Measurements from ENCODE around the gene XPNPEP1.

XPNPEP1 gene

GRCh38 chr10:109892117-109892516, 31.2 kb downstream of the XPNPEP1 start:
- DNase-seq, result no peak

GRCh38 chr10:109891105-109891504, 32.2 kb downstream of the XPNPEP1 start:
- no peak for DNase-seq

DNA sequence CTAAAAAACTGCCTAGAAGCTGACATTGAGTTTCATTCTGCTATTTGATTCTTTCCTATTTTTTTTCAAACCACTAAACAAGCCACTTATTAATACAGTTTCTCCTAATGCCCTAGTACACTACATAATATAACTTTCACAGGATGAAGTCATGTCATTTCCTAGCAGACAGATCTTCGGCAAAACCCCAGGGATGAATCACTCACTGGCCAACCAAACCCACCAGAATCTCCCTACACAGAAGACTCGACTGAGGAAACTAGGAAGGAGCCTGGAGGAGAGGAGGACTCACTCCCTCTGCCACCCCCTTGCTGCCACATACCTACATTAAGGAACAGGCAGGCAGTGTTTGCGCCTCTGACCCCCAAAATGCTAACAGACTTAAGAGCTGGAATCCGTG, 33.4 kb downstream of the XPNPEP1 start:
- no peak for DNase-seq

DNA sequence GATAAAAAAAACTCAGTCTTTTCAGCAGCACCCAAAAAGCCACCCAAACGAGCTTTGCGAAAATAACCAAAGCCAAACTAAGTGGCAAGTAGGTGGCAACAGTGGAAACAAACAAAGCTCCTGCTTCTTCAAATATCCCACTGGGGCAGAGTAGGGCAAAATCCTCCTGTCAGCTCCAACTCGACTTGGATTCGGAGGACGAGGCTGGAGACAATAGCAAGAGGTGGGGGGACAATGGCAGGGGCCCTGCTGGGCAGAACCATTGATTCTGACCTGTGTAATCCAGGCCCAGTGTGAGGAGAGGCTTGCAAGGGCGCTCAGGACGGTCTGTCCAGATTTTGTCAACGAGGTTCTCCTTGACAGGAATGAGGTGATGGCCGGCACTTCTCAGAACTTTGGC, 35.5 kb downstream of the XPNPEP1 start:
- DNase-seq, result no peak

DNA sequence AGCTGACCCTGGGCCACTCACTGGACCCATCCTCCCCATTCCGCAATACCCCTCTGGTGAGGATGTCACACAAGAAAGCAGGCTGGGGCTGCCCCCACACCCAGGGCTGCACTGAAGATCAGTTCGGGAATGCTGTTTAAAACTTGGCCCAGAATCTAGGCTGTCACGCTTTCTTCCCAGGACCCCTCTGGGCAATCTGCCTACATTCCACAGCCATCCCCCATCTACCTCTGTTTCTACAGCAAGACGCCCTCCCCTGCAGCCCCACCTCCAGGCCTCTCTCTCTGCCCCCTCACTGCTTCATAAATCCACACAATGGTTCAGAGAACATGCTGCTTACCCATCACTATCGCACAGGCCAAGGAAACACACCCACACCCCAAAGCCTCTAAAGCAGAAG, 36.1 kb downstream of the XPNPEP1 start:
- DNase-seq, result no peak

DNA sequence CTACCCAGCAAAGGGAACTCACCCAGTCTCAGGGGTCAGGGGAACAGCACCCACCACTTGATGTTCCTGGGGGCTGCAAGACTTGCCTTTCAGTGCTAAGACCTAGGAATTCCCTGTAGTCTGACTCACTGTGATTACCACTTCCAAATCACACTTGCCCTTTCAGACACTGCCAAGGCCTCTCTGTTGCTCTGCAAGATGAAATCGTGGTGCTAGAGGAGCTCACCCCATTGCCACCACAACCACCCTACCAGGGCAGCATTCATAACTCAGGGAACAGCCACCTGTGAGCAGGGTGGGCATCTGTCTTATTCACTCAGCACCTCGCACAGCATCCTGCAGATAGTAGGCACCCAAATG, 36.5 kb downstream of the XPNPEP1 start:
- DNase-seq, result no peak

GRCh38 chr10:109886037-109886780, 37.1 kb downstream of the XPNPEP1 start:
- DNase-seq, result no peak

GRCh38 chr10:109883859-109884771, 39.2 kb downstream of the XPNPEP1 start:
- peak; percentile 43 to 70 for DNase-seq

DNA sequence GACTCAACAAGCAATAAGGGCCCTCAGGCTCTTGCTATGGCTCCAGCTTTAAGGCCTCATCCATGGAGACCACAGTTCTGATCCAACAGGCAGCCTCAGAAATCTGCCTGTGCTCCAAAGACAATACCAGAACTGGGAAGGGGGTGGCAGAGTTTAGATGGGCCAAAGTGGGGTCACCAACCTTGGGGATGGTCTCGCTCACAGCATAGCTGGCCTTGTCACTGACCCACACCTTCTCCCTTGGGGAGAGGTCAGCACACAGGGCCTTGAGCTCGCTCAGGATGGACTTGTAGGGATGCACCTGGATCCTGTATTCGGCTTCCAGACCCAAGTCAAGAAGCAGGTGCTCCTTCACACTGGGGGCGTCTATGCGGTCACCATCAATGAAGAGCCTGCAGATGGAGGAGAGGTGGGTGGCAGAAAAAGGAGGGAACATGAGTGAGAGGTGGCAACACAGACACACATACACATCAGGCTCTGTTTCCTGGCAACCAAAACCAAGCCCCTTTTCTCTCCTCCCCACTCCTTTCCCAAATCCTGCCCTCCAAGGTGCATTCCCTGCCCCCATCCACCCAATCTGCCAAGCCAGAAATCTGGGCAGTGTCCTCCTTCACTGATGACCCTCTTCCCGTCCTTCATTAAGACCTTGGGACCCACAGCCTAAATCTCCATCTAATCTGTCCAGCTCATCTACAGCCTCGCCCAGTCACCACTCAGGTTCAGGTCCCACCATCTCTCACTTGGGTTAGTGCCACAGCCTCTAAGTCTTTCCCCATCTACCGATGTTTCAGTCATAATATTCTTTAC, 40.9 kb downstream of the XPNPEP1 start:
- DNase-seq, result no peak

DNA sequence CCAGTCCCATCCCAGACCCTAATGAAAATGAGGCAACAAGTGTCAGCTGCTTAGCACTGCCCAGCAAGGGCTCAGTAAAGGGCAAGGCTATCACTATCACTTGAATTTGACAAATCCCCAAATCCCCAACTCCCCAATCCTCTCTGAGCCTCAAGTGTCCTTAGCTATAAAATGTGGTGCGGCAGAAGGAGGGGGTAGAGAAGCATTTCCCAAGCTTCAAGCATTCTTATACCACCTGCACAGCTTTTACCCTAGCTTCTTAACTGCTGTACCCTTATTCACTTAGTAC, 41.6 kb downstream of the XPNPEP1 start:
- peak in 1 of 2 experiments; percentile 20 for DNase-seq

GRCh38 chr10:109880886-109881768, 42.2 kb downstream of the XPNPEP1 start:
- no peak for DNase-seq

- DNase-seq, result no peak
Measured at GRCh38 chr10:109877546-109877945, 45.8 kb downstream of the XPNPEP1 start.

DNA sequence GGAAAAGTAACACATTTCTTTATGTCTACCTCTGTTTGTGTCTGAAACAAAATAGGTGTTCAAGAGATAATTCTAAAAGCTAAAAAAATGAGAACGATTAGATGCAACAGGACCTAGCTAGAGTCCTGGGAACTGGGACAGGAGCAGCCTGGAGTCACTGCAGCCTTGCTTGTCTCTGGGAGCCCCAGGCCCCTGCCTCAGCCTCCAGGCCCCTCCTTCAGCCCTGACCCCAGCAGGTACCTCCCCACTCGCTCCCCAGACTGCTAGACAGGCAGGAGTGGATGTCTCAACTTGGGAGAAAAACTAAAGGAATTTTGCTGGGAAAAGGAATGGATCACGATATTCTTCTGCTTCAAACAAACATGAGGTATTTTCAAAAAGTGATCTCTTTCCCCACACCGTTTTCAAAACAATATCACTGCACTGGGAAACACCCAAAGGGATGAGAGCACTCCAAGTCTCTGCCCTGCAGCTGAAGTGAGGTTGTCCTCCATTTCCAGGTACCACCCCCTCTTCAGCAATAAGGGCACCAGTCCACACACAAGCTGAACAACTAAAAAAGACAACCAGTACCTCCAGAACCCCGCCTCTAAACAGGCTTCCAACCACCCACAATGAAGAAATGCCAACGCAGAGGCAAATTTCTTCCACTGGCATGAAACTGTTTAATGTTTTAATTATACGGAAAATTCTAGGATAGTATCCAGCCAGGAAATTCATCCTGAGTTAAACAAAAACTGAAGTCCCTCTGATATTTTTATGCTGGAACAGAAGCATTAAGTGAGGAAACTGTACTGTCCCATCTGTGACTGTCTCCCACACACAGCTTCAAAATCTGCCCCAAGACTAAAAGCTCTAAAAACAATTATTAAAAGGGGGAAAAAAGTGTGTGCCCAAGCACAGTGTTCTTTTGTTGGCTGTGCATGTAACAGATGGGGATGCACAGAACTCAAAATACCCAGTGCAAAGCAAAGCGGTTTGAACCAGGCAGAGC, 47.2 kb downstream of the XPNPEP1 start:
- DNase-seq, result no peak

DNA sequence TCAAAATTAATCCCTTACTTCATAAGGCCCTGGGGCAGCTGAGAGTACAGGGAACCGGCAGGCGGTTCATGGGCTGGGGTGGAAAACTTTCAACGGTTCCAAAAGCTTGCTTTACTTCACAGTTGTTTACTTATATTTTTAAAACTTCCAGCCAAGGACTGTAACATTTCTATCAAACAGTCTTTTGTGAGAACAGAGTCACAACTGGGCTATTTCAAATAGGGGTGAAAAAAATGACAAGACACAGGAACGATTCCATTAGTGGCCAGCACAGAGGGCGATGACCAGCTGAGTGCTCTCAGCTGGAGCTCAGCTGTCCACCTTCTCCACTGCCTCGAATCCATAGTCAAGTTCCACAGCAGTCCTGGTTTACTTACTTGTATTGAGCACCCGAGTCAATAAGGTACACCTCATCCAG, 48.2 kb downstream of the XPNPEP1 start:
- no peak for DNase-seq

GRCh38 chr10:109871476-109871875, 51.8 kb downstream of the XPNPEP1 start:
- DNase-seq, result no peak

DNA sequence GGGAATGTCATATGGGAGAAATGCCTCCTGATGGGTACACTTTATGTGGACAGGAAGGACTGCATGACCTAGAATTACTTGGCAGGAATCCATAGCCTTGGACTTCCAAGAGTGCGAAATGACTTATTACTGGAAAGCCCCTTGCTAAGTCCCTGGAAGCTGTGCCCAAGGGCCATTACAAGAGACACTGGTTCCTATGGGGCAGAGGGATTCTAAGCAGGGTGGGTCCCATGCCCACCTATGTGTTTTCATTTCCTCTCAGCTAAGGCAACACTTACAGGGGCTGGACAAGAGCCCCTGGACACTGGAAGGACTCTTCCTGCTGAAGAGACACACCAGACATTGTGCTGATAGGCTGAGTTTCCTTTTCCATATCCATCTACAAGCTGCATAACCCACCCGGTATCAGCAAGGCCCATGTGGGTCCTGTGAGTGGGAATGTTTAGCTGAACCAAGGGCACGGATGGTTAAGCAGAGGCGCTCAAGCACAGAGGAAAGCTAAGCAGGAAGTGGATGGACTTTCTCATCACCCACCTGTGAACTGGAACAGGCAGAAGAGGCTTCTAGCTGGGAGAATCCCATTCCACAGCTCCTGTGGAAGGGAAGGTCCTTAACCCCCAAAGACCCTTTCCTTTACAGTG, 56.2 kb downstream of the XPNPEP1 start:
- no peak for DNase-seq

- peak in 1 of 2 experiments; percentile 10 for DNase-seq
Measured at GRCh38 chr10:109866168-109866994, 56.9 kb downstream of the XPNPEP1 start.

- DNase-seq, result no peak
Measured at GRCh38 chr10:109863775-109864174, 59.5 kb downstream of the XPNPEP1 start.

DNA sequence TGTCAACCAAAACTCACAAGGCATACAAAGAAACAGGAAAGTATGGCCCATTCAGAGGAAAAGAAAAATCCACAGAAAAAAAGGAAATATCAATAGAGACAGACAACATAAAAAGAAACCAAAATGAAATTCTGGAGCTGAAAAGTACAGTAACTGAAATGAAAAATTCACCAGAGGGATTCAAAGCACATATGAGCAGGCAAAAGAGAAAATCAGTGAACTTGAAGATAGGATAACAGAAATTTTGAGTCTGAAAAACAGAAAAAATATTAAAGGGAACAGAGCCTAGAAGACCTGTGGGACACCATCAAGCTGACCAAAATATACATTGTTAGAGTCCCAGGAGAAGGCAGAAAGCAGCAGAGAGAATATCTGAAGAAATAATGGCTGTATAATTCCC, 60.6 kb downstream of the XPNPEP1 start:
- no peak for DNase-seq

DNA sequence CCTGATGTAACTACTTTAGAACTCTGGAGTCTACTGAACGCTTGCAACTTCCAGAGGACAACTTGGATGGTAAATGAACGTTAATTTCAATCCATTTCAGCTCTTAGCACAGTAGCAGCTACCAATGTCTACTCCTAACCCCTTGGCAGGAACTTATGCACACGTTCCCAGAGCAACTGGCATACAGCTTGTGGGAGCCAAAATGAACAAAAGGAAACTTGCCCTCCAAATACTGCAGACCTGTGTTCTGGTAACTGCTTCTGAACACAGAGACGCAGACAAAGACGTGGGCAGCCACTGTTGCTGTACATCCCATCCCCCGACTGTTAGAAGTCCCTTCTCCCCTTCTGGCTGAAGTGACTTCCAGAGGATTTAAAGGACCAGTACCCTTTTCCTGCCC, 61.3 kb downstream of the XPNPEP1 start:
- DNase-seq, result no peak
